Thyroid gland (tissue), 4 donors: ENCODE results near the gene RAPGEF3. TPM values are rescaled to one million over a fixed set of nuclear protein-coding genes. Genes with fewer than 3 reads are reported as not detected.

Experiments used
- DNase-seq, 2 donors: peaks; one replicate each; pipeline ENCODE4 v3.0.0-alpha.2; 2019
- H3K27ac ChIP-seq, 3 donors: fragments of 200-600 bp; sonication (generic); 1 replicate in 2 of 3; 2 replicates in 1 of 3; pipeline ENCODE4 v1.5.1; 2016 to 2019; ENCODE audit warnings: mild to moderate bottlenecking in 1 of 3, moderate library complexity in 1 of 3
- H3K27me3 ChIP-seq: fragments of 200-600 bp; sonication (generic); one replicate; pipeline ENCODE4 v1.5.1; 2019
- H3K36me3 ChIP-seq, 2 donors: fragments of 200-600 bp; sonication (generic); one replicate each; pipeline ENCODE4 v1.5.1; 2016 to 2019
- H3K4me1 ChIP-seq, 2 donors: fragments of 200-600 bp; sonication (generic); one replicate each; pipeline ENCODE4 v1.5.1; 2017 to 2019
- H3K4me3 ChIP-seq, 3 donors: fragments of 200-600 bp; sonication (generic); replicated peaks in 1 of 3; 1 replicate in 2 of 3; 2 replicates in 1 of 3; pipeline ENCODE4 v1.5.1; 2016; ENCODE audit warnings: mild to moderate bottlenecking in 1 of 3
- H3K9me3 ChIP-seq: fragments of 200-600 bp; sonication (generic); one replicate; pipeline ENCODE4 v1.5.1; 2017
- CTCF ChIP-seq, 6 experiments: fragments of 200-600 bp in 3 of 6; fragments of 450-650 bp in 3 of 6; sonication (generic) in 3 of 6; IDR thresholded peaks; one replicate each; pipeline ENCODE4 v1.5.1; 2016 to 2019; ENCODE audit warnings: antibody characterized with exemption in 6 of 6, mild to moderate bottlenecking in 2 of 6, inconsistent platforms in 1 of 6, moderate library complexity in 1 of 6
- POLR2A ChIP-seq, 2 donors: fragments of 450-650 bp; IDR thresholded peaks; one replicate each; pipeline ENCODE4 v1.6.1; 2017; ENCODE audit warnings: antibody characterized with exemption in 2 of 2, mild to moderate bottlenecking in 2 of 2, moderate library complexity in 1 of 2
- WGBS, 2 donors: methylation state at CpG; one replicate each; pipeline ENCODE4 v1.1.5; 2017; 5-methylcytosine and 5-hydroxymethylcytosine counted together
- intact Hi-C: fragments of 100-400 bp; cut with DNase I; formaldehyde crosslinking; loops from one replicate; pipeline ENCODE4 v1.15.1; 2023
- total RNA-seq, 4 donors: library from RNA; depleted of rRNA; stranded (reverse); fragments of >200 nt; gene quantifications; one replicate each; pipeline ENCODE4 v1.2.3, GENCODE V29; 2016

The RAPGEF3 gene
- total RNA-seq, 4 donors from 2014 or later, result 87.3 to 178 (median 125) TPM

GRCh38 chr12:47770086-47770726 lies 11.5 kb upstream of the RAPGEF3 start:
- no peaks in the 10 kb centered on the region for H3K9me3 ChIP-seq
- H3K27ac ChIP-seq, result no peak overlapping the region
- peaks cover 21 to 22% of the 10 kb centered on the region in 2 donors for H3K4me1 ChIP-seq
- no peaks in the 10 kb centered on the region for H3K36me3 ChIP-seq
- TF ChIP-seq CTCF (IDR thresholded peaks at IDR 0.05), result no peak
- TF ChIP-seq POLR2A (IDR thresholded peaks at IDR 0.05), result no peak
- WGBS, 2 donors, result 91 to 94% methylated on average over 3 of the region's 3 CpGs
- no peak for DNase-seq
- H3K27me3 ChIP-seq, result no peaks in the 10 kb centered on the region
- intact Hi-C loops, result no loop called here
- H3K4me3 ChIP-seq, result no peak overlapping the region

- Histone ChIP-seq H3K27me3 (no peaks in the 10 kb centered on the region), H3K36me3 (no peaks in the 10 kb centered on the region), H3K4me3 (no peak overlapping the region), H3K9me3 (no peaks in the 10 kb centered on the region), H3K4me1 (peaks cover 15 to 16% of the 10 kb centered on the region in 2 donors), H3K27ac (no peak overlapping the region)
- TF ChIP-seq CTCF (IDR thresholded peaks at IDR 0.05) (no peak), POLR2A (IDR thresholded peaks at IDR 0.05) (no peak)
- DNase-seq, result no peak
- WGBS, 2 donors, result 94% methylated on average over 4 of the region's 4 CpGs
- intact Hi-C loops, result no loop called here
Measured at GRCh38 chr12:47769234-47770085, 10.8 kb upstream of the RAPGEF3 start.

- no peaks in the 10 kb centered on the region for H3K9me3 ChIP-seq
- intact Hi-C loops, result no loop called here
- no peaks in the 10 kb centered on the region for H3K36me3 ChIP-seq
- no peak for DNase-seq
- no peak overlapping the region for H3K4me3 ChIP-seq
- no peak overlapping the region for H3K27ac ChIP-seq
- peaks cover 18 to 19% of the 10 kb centered on the region in 2 donors for H3K4me1 ChIP-seq
- 64 to 72% methylated on average over 2 of the region's 2 CpGs for WGBS, 2 donors
- no peaks in the 10 kb centered on the region for H3K27me3 ChIP-seq
- TF ChIP-seq CTCF (IDR thresholded peaks at IDR 0.05) (no peak), POLR2A (IDR thresholded peaks at IDR 0.05) (no peak)
Measured at GRCh38 chr12:47768323-47768811, 9.7 kb upstream of the RAPGEF3 start.

GRCh38 chr12:47767216-47767724 lies 8.6 kb upstream of the RAPGEF3 start:
- intact Hi-C loops, result no loop called here
- H3K4me3 ChIP-seq, result no peak overlapping the region

More at GRCh38 chr12:47767216-47767724, 8.6 kb upstream of the RAPGEF3 start:
- Histone ChIP-seq H3K36me3 (no peaks in the 10 kb centered on the region), H3K27ac (no peak overlapping the region), H3K4me1 (peaks cover 23 to 25% of the 10 kb centered on the region in 2 donors), H3K9me3 (no peaks in the 10 kb centered on the region), H3K27me3 (no peaks in the 10 kb centered on the region)
- 54 to 62% methylated on average over 4 of the region's 4 CpGs for WGBS, 2 donors
- peak; percentile 42 to 69 for DNase-seq
- TF ChIP-seq POLR2A (IDR thresholded peaks at IDR 0.05), result no peak
- TF ChIP-seq CTCF (IDR thresholded peaks at IDR 0.05), result peak; percentile 12 to 72 (median 65)
